GM19099 (cell line): Measurements from ENCODE around the gene DLL1.

Experiments
- POLR2A ChIP-seq: IDR thresholded peaks from 3 replicates; pipeline ENCODE4 v1.6.1; 2011; ENCODE audit warnings: low read depth; ENCODE audit not compliant: insufficient read length; ENCODE audit errors: extremely low read depth

The DLL1 gene

GRCh38 chr6:170255426-170256125, 35.3 kb downstream of the DLL1 start:
- TF ChIP-seq POLR2A, result no peak

- no peak for TF ChIP-seq POLR2A
Observed at GRCh38 chr6:170254315-170255213, 36.3 kb downstream of the DLL1 start.

GRCh38 chr6:170253910-170254269, 37.0 kb downstream of the DLL1 start:
- TF ChIP-seq POLR2A, result no peak

GRCh38 chr6:170253226-170253909, 37.5 kb downstream of the DLL1 start:
- no peak for TF ChIP-seq POLR2A

- no peak for TF ChIP-seq POLR2A
Observed at GRCh38 chr6:170251776-170252571, 38.9 kb downstream of the DLL1 start.

- no peak for TF ChIP-seq POLR2A
Observed at GRCh38 chr6:170250981-170251775, 39.7 kb downstream of the DLL1 start.

- TF ChIP-seq POLR2A, result no peak
Observed at GRCh38 chr6:170250455-170250854, 40.4 kb downstream of the DLL1 start.

- TF ChIP-seq POLR2A, result no peak
Observed at GRCh38 chr6:170249817-170250216, 41.1 kb downstream of the DLL1 start.

- TF ChIP-seq POLR2A, result no peak
Observed at GRCh38 chr6:170248861-170249600, 41.8 kb downstream of the DLL1 start.

GRCh38 chr6:170248111-170248805, 42.6 kb downstream of the DLL1 start:
- no peak for TF ChIP-seq POLR2A

GRCh38 chr6:170247178-170247701, 43.6 kb downstream of the DLL1 start:
- no peak for TF ChIP-seq POLR2A

GRCh38 chr6:170245475-170245992, 45.3 kb downstream of the DLL1 start:
- no peak for TF ChIP-seq POLR2A

GRCh38 chr6:170244721-170245474, 46.0 kb downstream of the DLL1 start:
- no peak for TF ChIP-seq POLR2A
